Measurements from ENCODE around the gene COL23A1.

COL23A1 gene

GRCh38 chr5:178475422-178475821, 114.8 kb downstream of the COL23A1 start:
- H3K4me1 Mint-ChIP-seq, result peaks cover 25% of the 10 kb centered on the region
- no peak for TF ChIP-seq CTCF (IDR thresholded peaks at IDR 0.05; ENCODE audit: unreplicated experiment in 3 of 3)
- peaks cover 4% of the 10 kb centered on the region for H3K36me3 Mint-ChIP-seq (ENCODE audit: low read depth)
- H3K27ac Mint-ChIP-seq, result peak overlapping the region in 1 of 3 experiments; percentile 42
- H3K27me3 Mint-ChIP-seq (ENCODE audit: low read depth), result no peaks in the 10 kb centered on the region
- H3K9me3 Mint-ChIP-seq, result peaks cover 11% of the 10 kb centered on the region
- no peak overlapping the region for H3K4me3 Mint-ChIP-seq

DNA sequence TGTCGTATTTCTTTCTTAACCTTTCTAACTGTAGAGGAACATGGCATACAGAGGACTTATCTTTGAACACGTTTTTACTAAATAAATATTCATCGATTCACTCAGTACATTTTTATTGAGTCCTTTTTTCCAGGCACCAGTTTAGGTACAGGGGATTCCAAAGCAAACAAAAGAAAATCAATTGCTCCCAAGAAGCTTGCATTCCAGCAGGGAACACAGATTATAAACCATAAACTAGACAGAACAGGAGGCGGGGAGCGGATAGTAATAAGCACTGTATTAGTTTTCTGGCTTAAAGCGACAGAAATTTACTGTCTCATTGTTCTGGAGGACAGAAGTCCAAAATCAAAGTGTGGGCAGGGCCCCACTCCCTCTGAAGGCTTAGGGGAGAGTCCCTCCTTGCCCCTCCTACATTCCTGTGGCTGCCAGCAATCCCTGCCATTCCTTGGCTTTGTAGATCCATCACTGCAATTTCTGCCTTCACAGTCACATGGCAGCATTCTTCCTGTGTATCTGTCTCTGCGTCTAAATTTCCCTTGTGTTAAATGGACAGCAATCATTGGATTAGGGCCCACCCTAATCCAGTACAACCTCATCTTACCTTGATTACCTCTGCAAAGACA, 115.5 kb downstream of the COL23A1 start:
- H3K4me3 Mint-ChIP-seq, result no peak overlapping the region
- peaks cover 4% of the 10 kb centered on the region for H3K36me3 Mint-ChIP-seq (ENCODE audit: low read depth)
- H3K27ac Mint-ChIP-seq, result peak overlapping the region in 2 of 3 experiments; percentile 42 to 71
- H3K27me3 Mint-ChIP-seq (ENCODE audit: low read depth), result peaks cover 3% of the 10 kb centered on the region
- TF ChIP-seq CTCF (IDR thresholded peaks at IDR 0.05; ENCODE audit: unreplicated experiment in 3 of 3), result no peak
- peaks cover 33% of the 10 kb centered on the region for H3K4me1 Mint-ChIP-seq
- peaks cover 11% of the 10 kb centered on the region for H3K9me3 Mint-ChIP-seq

DNA sequence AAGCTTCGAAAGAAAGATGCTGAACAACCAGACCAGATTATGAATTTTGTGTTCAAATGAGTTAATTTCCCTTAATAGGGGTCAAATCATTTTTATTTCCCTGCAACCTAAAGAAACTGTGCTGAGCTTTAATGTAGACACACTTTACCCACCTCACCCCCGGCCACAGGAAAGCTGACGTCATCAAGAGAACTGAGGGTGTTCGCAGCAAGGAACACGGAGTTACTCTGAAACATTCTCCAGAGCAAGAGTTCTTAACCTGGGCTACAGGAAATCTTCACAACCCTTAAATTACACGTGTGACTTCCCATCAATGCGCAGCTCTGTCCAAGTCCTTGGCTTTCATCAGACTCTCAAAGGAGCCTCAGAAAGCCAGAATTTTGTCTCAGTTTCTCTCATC, 116.3 kb downstream of the COL23A1 start:
- peaks cover 4% of the 10 kb centered on the region for H3K36me3 Mint-ChIP-seq (ENCODE audit: low read depth)
- TF ChIP-seq CTCF (IDR thresholded peaks at IDR 0.05; ENCODE audit: unreplicated experiment in 3 of 3), result no peak

DNA sequence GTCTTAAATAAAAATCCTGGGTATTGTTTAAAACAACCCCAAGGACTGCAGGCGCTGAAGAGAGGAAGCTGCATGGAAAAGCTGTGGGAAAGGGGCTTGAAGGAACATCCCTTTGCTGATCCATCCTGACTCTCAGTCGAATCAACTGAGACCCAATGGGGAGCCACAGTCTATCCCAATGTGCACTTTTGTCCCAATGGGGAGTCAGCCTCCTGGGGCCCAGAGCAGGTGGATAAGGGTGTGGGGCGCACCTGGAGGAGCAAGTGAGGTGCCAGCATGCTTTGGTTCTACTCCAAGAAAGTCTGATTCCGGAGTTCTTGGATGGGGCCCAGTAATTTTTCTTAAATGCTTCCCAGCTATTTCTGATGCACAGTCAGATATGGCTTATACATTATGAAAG, 118.1 kb downstream of the COL23A1 start:
- Mint-ChIP-seq H3K4me3 (no peak overlapping the region), H3K27ac (no peak overlapping the region), H3K27me3 (ENCODE audit: low read depth) (peaks cover 7% of the 10 kb centered on the region), H3K9me3 (peaks cover 11% of the 10 kb centered on the region), H3K4me1 (peaks cover 53% of the 10 kb centered on the region), H3K36me3 (ENCODE audit: low read depth) (peaks cover 4% of the 10 kb centered on the region)
- no peak for TF ChIP-seq CTCF (IDR thresholded peaks at IDR 0.05; ENCODE audit: unreplicated experiment in 3 of 3)

More for the DNA sequence above, 116.3 kb downstream of the COL23A1 start:
- Mint-ChIP-seq H3K27ac (peak overlapping the region; percentile 11 to 71 (median 42)), H3K4me3 (no peak overlapping the region), H3K4me1 (peaks cover 40% of the 10 kb centered on the region), H3K9me3 (peaks cover 11% of the 10 kb centered on the region), H3K27me3 (ENCODE audit: low read depth) (peaks cover 7% of the 10 kb centered on the region)

DNA sequence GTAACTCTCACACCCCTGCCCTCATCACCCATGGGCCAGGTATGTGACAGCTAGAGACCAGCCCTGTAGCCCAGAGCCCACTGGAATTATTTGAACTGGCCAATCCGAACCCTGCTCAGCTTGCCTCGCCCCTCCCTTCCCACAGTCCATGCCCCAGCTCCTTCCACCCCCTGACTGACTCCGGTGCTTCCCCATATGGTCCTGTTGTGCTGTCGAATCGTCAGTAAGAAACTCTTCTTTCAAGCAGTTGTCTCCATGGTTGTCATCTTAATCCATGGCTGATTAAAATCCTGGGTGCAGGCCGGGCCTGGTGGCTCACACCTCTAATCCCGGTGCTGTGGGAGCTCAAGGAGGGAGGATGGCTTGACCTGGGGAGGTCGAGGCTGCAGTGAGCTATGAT, 118.5 kb downstream of the COL23A1 start:
- H3K27ac Mint-ChIP-seq, result no peak overlapping the region
- H3K4me1 Mint-ChIP-seq, result peaks cover 50% of the 10 kb centered on the region
- H3K9me3 Mint-ChIP-seq, result peaks cover 11% of the 10 kb centered on the region
- TF ChIP-seq CTCF (IDR thresholded peaks at IDR 0.05; ENCODE audit: unreplicated experiment in 3 of 3), result no peak
- H3K36me3 Mint-ChIP-seq (ENCODE audit: low read depth), result peaks cover 4% of the 10 kb centered on the region
- H3K4me3 Mint-ChIP-seq, result no peak overlapping the region
- H3K27me3 Mint-ChIP-seq (ENCODE audit: low read depth), result peaks cover 7% of the 10 kb centered on the region

GRCh38 chr5:178470760-178471025, 119.5 kb downstream of the COL23A1 start:
- Mint-ChIP-seq H3K36me3 (ENCODE audit: low read depth) (no peaks in the 10 kb centered on the region), H3K9me3 (peaks cover 7% of the 10 kb centered on the region), H3K4me3 (no peak overlapping the region), H3K27ac (no peak overlapping the region), H3K4me1 (peaks cover 51% of the 10 kb centered on the region), H3K27me3 (ENCODE audit: low read depth) (peaks cover 7% of the 10 kb centered on the region)
- TF ChIP-seq CTCF (IDR thresholded peaks at IDR 0.05; ENCODE audit: unreplicated experiment in 3 of 3), result no peak

All from nephron (organoid).